Adipose tissue (tissue), 3 donors: ENCODE data around the gene CNTFR. TPM values are rescaled to one million over a fixed set of nuclear protein-coding genes. Genes with fewer than 3 reads are reported as not detected.
A peak's percentile ranks its signal among the peaks of the same experiment; 100 is the strongest.

Experiments used
- H3K27ac ChIP-seq: one replicate; pipeline ENCODE4 v1.5.1; 2013; ENCODE audit warnings: low read depth, low read length
- WGBS, 3 donors: extraction: QIAGEN DNeasy Blood & Tissue Kit; methylation state at CpG; one replicate each; pipeline ENCODE4 v1.1.7; 2013; 5-methylcytosine and 5-hydroxymethylcytosine counted together
- polyA plus RNA-seq, 3 donors: library from polyadenylated mRNA; stranded (reverse); fragments of 200-250 nt; gene quantifications; one replicate each; pipeline ENCODE4 v1.2.3, GENCODE V29; 2013
- donor health status: healthy with polysubstance abuse.
- donor health status: Bipolar disorder and iron deficiency.
- donor health status: healthy.

Gene CNTFR
- polyA plus RNA-seq, 3 donors = 18.9 to 174 (median 82.9) TPM

DNA sequence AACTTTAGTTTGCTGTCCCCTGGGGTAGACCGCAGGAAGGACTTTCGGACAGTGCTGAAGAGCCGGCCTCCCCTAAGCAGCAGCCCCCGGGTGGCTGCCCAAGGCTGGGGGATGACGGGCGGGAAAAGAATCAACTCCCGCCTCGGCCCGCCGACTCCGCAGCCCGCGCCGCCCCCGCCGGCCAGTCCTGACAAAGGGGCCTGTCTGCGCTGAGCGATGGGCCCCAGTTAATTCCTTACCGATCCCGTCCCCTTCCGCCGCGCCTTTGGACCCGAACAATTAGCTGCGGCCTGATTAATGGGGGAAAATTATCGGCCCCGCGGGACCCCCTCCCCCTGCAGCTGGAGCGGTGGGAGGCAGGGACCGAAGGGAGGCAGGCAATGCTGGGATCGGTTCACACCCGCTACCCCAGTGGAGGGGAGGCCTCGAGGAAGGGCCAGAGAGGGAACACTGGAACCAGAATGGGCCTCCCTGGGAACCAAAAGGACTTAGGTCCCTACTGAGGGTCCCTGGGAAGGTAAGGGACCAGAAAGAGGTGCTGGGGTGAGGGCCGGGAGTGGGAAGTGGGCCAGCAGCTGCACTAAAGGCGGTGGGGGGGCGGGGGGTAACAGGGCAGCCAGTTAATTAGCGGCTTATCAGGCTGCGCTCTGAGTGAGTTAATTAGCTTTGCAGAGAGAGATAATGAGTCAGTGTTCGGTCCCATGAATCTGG, 35.1 kb upstream of the CNTFR start:
- WGBS, 3 donors = 16 to 20% (median 18%) methylated on average over 39 of the region's 39 CpGs

DNA sequence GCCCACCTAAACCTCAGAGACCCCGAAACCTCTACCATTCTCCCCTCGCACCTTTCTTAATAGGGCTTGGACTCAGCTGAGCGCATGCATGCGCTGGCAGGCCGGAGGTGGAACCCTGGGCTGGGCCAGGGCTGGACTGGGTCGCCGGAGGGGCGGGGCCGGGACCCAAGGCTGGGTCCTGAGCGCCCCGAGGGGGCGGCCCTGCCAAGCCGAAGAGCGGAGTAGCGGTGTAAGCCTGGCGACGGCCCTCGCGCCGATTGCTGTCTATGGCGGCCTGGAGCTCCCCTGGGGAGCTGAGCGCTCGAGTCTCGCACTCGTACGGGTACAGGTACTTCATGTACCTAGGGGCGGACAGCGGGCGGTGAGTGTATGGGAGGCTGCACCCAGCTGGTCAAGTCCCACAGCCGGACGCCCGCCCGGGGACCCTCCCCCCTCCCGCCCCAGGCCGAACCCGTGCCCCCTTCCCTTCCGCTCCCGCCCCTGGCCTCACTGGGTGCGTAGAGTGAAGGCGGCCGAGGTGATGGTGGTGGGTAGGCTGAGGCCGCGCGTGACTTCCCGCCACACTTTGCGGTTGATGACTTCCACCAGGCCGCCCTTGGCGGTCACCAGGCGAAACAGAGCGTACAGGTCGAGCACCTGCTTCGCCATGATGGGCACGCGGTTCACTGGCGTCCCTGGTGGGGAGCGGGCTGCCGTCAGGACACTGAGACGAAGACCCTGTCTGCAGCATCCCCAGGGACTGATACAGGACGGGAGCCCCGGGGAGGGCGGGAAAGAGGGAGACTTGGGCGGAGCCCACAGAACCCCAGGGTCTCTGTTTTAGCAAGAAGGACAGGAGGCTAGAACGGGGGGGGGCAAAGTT, 34.1 kb upstream of the CNTFR start:
- no peak overlapping the region for H3K27ac ChIP-seq
- WGBS, 3 donors = 11% methylated on average over 58 to 63 of the region's 63 CpGs

More for the DNA sequence above, 35.1 kb upstream of the CNTFR start:
- no peak overlapping the region for H3K27ac ChIP-seq

DNA sequence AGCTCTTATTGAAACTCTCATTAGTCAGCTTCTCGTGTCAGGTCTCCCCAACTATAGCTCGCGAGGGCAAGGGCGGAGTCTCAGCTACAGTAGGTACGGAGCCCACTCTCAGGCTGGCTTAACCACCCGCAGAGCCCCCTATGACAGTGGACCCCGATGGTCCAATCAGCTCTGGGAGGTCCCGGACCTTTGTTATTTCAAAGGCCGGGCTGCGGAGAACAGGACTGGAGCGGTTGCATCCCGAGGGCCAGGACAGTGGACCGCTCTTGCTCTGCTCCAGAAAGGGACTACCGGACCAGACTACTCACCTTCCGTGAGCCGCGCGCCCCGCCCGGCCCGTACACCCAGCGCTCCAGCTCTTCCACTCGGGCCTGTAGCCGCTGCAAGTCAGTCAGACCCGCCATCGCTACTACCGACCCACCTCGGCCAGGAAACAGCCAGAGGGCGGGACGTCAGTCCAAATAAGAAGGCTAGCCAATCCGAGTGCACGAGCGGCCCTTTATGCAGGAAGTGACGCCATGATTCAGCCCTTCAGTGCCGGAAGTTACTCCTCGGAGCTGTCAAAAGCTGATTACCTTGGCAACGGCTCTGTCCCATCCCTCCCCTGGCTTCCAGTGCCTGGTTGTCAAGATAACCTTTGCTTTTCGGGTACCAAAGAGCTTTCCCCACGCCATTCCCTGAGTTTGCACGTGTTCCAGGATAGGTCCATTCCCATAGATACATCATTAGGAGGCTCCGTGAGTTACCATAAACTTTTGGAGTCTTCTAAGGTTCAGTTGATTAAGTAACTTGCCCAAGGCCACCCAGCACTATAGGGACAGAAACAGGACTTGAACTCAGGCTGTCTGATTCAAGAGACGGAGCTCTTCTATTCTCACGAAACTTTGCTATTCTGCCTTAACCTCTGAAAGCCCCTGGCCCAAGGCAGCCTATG, 30.8 kb upstream of the CNTFR start, which contains the start of gene DCTN3:
DCTN3 (minus strand) TSS at position 435 of the 934 bp plus-strand sequence; CDS start at position 404, 31 bp downstream.
- no peak within 1 kb of the TSS for H3K27ac ChIP-seq
- 4% methylated on average over 43 of the region's 43 CpGs for WGBS, 3 donors

DNA sequence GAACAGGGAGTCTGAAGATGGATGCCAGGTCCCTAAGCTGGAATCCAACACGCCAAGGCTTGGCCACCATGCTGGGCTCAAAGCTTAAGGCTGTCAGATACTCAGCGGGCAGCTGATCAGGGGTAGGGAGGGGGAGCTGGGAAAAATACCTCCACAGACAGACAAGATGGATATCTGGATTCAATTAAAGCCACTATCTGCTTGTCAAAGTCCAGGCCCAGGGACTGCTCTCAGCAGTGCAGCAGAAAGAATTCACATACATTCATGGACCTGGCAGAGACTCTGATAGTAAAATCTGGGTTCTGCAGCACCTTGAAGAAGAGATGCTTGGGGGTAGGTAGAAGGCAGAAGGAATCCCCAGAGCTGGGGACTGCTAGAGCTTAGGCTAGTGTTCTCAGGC, 25.6 kb upstream of the CNTFR start:
- WGBS, 3 donors = 93 to 100% (median 94%) methylated on average over 2 of the region's 2 CpGs
- no peak overlapping the region for H3K27ac ChIP-seq

DNA sequence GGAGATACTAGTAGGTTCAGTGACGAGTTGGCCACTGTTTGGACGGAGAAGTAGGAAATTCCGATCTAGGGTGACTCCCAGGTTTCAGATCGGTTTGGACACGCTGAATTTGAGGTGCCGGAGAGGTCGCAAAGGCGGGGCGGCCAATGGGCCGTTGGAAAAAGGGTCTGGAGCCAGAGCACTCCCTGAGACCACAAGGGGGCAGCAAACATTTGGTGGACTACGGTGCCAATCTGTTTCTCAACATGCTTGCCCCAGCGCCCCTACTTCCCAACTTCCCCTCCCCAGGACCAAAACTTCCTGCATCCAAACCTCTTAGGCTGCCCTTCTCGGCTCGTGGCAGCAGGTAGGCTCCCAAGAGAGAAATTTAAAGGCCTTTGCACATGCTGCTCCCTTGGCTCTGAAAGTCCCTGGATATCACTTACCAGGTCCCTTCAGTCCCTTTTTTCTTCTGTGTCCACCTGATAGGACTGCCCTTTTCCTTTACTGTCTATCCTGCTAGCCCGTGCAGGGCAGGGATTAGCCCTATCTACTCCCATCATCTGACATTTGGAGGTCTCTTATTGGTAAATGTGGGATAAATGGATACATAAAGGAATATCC, 23.4 kb upstream of the CNTFR start:
- H3K27ac ChIP-seq = no peak overlapping the region
- WGBS, 3 donors = 1% methylated on average over 15 of the region's 15 CpGs

DNA sequence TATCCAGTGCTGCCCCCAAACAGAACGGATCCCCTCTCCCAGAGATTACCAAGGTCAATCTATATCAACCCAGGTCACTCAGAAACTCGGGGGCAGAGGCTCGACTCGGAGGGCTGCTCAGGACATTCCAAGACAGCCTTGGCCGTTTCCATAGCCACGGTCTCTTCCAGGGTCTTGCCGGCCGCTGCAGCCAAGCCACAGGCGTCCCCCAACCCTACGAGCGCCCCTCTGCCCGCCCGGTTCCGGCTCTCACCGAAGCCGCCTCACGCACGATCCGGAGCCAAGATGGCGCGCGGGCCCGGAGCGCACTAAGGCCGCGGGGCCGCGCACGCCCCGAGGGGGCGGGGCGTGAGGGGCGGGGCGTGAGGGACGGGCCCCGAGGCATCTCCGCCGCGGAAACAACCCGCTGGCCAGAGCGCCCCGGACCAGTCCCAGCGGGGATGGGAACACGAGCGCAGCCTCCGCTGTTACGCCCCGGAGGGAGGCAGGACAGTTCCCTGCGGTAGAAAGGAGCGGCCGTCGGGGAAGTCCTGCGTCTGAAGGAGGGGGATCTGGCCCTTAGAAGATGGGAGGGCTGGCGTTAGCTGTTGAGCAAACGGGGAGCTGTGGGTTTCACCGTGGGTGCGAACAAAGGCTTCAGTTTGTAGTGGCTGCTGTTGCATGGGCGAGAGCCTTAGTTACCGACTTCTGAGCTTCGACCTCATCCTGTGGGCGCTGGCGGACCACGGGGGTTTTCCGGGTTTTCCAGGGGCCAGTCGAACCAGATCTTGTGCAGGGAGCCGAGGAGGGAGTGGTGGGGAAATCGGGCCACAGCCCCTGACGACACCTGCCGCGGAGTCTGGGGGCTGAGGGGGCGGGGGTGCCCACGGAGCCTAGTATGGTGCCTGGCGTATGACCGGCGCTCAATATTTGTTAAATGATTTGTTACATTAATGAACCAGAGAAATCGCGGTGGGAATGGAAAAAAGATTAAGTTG, 22.6 kb upstream of the CNTFR start, which contains the start of gene RPP25L:
RPP25L (minus strand) TSS at position 287 of the 977 bp plus-strand sequence. CDS start 801 bp downstream, outside the sequence.
- 0 to 1% (median 1%) methylated on average over 75 to 77 of the region's 77 CpGs for WGBS, 3 donors

DNA sequence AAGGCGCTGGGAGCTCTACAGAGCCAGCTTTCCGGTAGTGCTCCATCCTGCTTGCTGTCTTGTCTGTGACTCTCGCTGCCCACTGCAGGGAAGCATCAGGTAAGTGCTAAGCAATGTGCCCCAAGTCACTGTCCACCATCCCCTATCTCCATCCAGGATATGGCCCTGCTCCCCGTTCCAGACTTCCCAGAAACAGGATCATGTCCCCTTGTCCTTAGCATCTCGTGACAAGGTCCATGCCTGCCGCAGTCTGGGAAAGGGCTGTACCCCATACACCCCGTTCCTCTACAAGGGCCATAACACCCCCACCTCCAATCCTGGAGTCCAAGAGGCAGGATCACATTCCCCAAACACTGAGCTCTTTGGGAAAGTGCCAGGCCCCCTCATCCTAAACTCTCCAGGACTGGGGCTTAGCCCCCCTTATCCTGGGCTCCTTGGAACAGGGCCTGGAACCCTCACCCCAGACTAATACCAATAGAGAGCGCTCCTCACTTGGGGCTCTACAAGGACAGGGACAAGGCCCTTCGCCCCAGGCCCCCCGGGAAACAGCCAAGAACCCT, 21.8 kb upstream of the CNTFR start:
- WGBS, 3 donors = 57 to 70% (median 61%) methylated on average over 10 of the region's 10 CpGs
- H3K27ac ChIP-seq = no peak overlapping the region

More for the DNA sequence above, 22.6 kb upstream of the CNTFR start, which contains the start of gene RPP25L:
- H3K27ac ChIP-seq = peak within 1 kb of the TSS; percentile 21

DNA sequence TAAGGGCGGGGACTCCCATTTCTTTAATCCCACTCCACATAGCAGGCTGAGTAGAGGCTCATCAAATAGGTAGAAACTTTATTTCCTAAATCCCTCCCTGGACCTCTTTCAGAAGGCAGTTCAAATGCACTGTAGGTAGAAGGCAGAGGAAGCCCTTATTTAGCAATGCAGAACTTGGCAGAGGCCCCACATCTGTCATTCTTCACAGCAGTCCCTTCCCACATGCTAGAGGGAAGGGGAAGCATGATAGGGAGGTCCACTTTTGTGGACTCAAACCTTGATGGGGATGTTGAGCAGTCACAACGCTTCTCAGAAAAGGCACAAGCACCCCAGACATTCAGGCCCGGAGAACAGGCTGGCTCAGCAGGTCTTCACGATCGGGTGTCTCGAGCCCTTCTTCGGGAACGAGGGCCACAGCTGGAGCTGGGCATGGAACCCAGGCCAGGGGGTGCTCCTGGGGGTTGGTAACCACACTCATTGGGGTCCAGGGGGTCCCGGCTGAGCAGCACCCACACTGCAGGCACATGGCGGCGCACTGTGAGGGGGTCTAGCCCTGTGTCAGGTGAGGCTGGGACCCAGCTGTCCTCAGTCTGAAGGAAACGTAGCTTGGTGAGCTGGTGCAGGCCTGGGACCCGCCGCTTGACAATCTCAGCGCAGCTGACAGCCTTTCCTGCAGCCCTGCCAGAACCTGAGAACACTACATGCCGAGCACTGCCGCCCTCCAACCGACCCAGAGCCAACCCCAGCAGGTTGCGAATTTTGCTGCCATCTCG, 21.1 kb upstream of the CNTFR start:
- WGBS, 3 donors = 90 to 95% (median 94%) methylated on average over 20 of the region's 20 CpGs
- no peak overlapping the region for H3K27ac ChIP-seq

DNA sequence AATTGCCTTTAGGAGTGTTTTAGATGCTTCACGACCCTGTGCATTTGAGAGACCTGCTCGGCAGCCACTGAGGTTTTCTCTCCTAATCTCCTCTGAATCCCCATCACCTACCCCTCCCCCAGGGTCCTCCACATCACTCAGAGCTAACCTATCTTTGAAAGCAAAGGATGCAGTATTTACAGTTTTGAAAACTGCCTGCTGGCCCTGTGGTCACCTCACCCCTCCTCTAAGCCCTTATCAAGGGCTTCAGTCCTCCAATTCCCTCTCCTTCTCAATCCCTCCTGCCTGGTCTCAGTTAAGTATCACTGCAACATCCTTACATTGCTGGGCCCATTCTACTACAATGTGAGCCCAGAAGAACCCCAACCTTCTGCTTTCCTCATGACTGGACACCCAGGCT, 17.8 kb upstream of the CNTFR start:
- WGBS, 3 donors = 48 to 60% (median 53%) methylated on average over 2 of the region's 2 CpGs

DNA sequence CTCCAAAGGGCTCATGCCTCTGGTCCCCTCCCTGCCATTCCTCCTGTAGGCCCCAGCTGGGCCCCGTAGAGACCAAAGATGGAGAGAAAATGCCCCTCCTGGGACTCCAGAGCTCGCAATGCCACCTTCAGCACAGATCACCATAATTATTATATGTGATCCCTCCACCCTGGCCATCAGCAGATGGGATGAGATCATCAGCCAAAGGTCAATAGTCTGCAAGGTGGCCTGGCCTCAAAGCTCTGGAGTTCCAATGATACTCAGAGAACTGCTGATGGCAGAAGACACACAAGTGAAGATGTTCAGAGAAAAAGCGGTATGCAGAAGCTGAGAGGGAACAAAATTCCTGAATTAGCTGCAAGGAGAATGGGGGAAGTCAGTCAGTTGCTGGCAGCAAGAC, 17.4 kb upstream of the CNTFR start:
- WGBS, 3 donors = 83 to 88% (median 87%) methylated on average over 3 of the region's 3 CpGs
- H3K27ac ChIP-seq = no peak overlapping the region

More for the DNA sequence above, 17.8 kb upstream of the CNTFR start:
- no peak overlapping the region for H3K27ac ChIP-seq

DNA sequence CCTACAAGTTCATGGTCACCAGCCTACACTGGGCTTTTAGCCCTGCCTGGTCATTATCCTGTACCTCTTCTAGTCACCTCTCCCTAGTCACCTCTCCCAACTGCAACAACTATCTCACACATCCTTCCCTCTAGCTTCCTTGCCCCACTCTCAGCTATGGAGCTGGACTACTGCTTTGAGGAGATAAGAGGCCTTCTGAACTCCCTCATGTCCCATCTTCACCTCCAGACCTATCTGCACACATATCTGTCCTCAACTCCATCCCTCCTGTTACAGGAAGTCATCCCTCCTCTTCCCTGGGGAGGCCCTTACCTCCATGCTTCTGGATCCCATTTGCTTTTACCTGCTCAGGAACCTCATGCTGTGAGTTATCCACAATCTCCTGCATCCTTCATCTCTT, 16.7 kb upstream of the CNTFR start:
- H3K27ac ChIP-seq = no peak overlapping the region

DNA sequence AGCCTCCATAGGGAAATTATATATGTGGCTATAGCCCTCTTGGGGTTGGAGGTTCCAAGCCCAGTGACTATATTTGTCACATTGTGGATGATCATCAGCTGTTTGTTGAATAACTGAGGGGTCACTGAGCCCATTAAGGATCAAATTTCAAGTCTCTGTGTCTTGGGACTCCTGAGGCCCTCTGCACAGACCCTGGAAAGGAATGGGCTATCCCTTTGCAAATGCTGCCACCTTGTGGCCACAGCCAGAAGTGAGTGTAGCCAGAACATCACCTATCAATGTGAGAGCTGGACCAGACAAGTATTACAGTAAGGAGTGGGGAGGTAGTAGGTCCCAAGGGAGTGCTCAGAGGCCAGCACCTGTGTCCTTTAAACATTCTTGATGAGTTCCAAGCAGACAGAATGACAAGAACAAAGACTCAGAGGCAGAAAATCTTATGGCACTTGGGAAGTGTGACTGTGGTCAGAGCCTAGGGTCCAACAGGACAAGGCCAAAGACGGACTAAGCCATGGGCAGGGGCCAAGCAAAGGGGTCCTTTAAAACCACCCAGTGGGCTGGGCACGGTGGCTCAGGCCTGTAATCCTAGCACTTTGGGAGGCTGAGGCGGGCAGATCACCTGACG, 14.2 kb upstream of the CNTFR start:
- no peak overlapping the region for H3K27ac ChIP-seq
- WGBS, 3 donors = 54 to 61% (median 55%) methylated on average over 4 of the region's 4 CpGs

DNA sequence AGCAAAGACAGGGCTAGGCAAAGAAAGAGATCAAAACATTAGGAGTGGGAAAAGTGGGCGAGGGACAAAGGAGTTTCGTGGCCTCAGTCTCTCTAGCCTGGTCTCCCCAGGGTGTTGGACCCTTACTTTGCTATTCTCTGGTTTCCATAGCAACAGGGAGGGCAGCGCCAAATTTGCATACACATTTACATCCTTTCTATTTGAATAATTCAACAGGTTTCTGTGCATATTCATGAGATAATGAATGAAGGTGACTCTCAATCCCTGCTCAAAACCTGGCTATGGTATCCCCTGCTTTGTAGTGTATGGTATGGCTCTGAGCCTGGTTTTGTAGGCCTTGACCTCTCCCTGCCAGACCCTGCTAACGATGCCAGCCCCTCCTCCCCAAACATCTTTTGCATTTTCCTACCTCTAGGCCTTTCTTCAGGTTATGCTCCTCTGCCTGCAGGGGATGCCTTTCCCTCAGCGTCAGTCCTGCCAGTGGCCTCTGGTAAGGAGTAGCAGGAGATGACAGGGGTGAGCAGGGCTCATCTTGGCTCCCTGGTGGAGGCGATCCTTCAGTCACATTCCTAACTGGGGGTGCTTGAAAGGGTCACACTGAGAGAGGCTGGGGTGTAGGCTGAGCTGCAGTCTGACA, 12.5 kb upstream of the CNTFR start:
- 63 to 87% (median 84%) methylated on average over 6 of the region's 6 CpGs for WGBS, 3 donors
- H3K27ac ChIP-seq = no peak overlapping the region

DNA sequence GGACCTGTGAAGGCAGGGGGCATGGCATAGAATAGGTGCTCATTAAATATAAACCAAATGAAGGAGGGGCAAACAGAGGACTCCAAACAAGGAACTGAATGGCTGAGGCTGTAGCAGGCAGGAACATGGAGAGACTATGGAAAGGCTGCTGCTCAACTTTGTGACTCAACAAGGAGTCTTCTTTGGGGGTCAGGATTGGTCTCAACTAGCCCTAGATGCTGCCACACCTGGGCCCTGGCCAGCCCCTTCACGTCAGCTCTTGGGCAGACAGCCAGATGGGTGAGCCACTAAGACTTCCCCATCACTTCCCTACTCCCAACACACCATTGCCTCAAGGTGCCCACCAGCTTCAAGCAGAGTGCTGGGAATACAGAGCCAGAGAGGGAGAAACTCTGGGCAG, 11.4 kb upstream of the CNTFR start:
- WGBS, 3 donors = 13 to 36% (median 15%) methylated on average over 1 of the region's 1 CpG
- H3K27ac ChIP-seq = no peak overlapping the region

DNA sequence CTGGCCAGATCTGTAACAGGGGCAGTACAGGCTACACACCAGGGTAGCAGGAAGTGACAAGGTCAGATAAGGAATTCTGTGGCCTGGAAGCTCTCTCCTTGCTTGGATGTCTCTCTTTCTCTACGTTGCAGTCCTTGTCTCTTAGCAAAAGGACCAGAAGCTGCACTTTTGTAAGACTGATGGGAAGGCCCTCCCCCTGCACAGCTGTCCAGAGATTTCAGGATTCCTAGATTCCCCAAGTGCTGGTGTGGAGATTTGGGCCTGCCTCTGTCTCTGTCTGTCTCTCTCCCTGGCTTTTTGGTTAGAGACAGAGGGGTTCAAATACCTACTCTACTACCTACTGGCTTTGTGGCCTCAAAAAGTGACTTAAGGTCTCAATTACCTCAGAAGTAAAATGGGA, 10.0 kb upstream of the CNTFR start:
- no peak overlapping the region for H3K27ac ChIP-seq
- 32 to 56% (median 45%) methylated on average over 1 of the region's 1 CpG for WGBS, 3 donors
